Bronchial epithelial cell (primary cell): ENCODE results near the gene GRID2IP. TPM values are rescaled to one million over a fixed set of nuclear protein-coding genes. Genes with fewer than 3 reads are reported as not detected.
"Not testable (repeated sequence)": the region's sequence is repeated elsewhere in the genome, so short reads cannot be mapped to it uniquely, and the experiment has no call there.

Source experiments
- DNase-seq: peaks from one replicate; pipeline ENCODE4 v3.0.0-alpha.2; 2010; ENCODE audit warnings: low read depth
- FAIRE-seq: peaks from 2 replicates; lab custom pipeline; 2011; peaks lifted over from hg19 to GRCh38; lab: Jason Lieb, UNC
- H3K27me3 ChIP-seq: 2 replicates; pipeline ENCODE4 v1.5.1; 2011; ENCODE audit warnings: low read length; ENCODE audit not compliant: control insufficient read depth, insufficient read depth
- H3K36me3 ChIP-seq: 2 replicates; pipeline ENCODE4 v1.5.1; 2011; ENCODE audit warnings: low read length; ENCODE audit not compliant: control insufficient read depth, insufficient read depth
- H3K4me3 ChIP-seq: 2 replicates; pipeline ENCODE4 v1.5.1; 2011; ENCODE audit warnings: mild to moderate bottlenecking, low read depth, low read length, control low read depth
- CTCF ChIP-seq: IDR thresholded peaks from 2 replicates; pipeline ENCODE4 v1.5.1; 2011; ENCODE audit warnings: mild to moderate bottlenecking, moderate library complexity, low read length, control low read depth, inconsistent platforms; ENCODE audit not compliant: insufficient read depth, severe bottlenecking
- total RNA-seq: library from RNA; depleted of rRNA; stranded (reverse); fragments of >200 nt; gene quantifications from 2 replicates; pipeline ENCODE4 v1.2.1, GENCODE V29; 2014

The GRID2IP gene
- total RNA-seq, 1 donor from 2014 or later, result 0.26 TPM

GRCh38 chr7:6477318-6477660 lies 74.0 kb downstream of the GRID2IP start:
- peaks cover 6% of the 10 kb centered on the region for H3K36me3 ChIP-seq
- FAIRE-seq, result no peak
- no peak for DNase-seq
- no peaks in the 10 kb centered on the region for H3K27me3 ChIP-seq
- no peak overlapping the region for H3K4me3 ChIP-seq
- no peak for TF ChIP-seq CTCF

GRCh38 chr7:6476596-6477317 lies 74.5 kb downstream of the GRID2IP start:
- Histone ChIP-seq H3K36me3 (peaks cover 5% of the 10 kb centered on the region), H3K4me3 (no peak overlapping the region), H3K27me3 (no peaks in the 10 kb centered on the region)
- DNase-seq, result no peak
- FAIRE-seq, result no peak
- TF ChIP-seq CTCF, result no peak

- TF ChIP-seq CTCF, result no peak
- Histone ChIP-seq H3K27me3 (no peaks in the 10 kb centered on the region), H3K4me3 (no peak overlapping the region), H3K36me3 (peaks cover 5% of the 10 kb centered on the region)
- FAIRE-seq (no peak), DNase-seq (no peak)
Observed at GRCh38 chr7:6475433-6476186, 75.7 kb downstream of the GRID2IP start.

GRCh38 chr7:6465862-6466261 lies 85.4 kb downstream of the GRID2IP start:
- DNase-seq (no peak), FAIRE-seq (no peak)
- H3K27me3 ChIP-seq, result no peaks in the 10 kb centered on the region
- H3K4me3 ChIP-seq, result no peak overlapping the region
- TF ChIP-seq CTCF, result no peak
- H3K36me3 ChIP-seq, result peaks cover 22% of the 10 kb centered on the region

GRCh38 chr7:6463609-6464008 lies 87.7 kb downstream of the GRID2IP start:
- DNase-seq, H3K27me3 ChIP-seq, FAIRE-seq, H3K4me3 ChIP-seq: not testable (repeated sequence)
- peaks cover 15% of the 10 kb centered on the region for H3K36me3 ChIP-seq

GRCh38 chr7:6461946-6462550 lies 89.2 kb downstream of the GRID2IP start:
- FAIRE-seq, result no peak
- Histone ChIP-seq H3K27me3 (no peaks in the 10 kb centered on the region), H3K36me3 (peaks cover 13% of the 10 kb centered on the region), H3K4me3 (no peak overlapping the region)
- DNase-seq, result no peak
- no peak for TF ChIP-seq CTCF
